BE2C (cell line): ENCODE measurements around the gene NFKBIZ.

Experiments used
- DNase-seq: peaks from one replicate; pipeline ENCODE4 v3.0.0-alpha.2; 2020
- H3K27me3 ChIP-seq: fragments of 250-450 bp; sonication (Bioruptor Pico); 2 replicates; pipeline ENCODE4 v1.5.1; 2020; ENCODE audit warnings: mild to moderate bottlenecking
- H3K36me3 ChIP-seq: fragments of 250-450 bp; sonication (Bioruptor Pico); 2 replicates; pipeline ENCODE4 v1.5.1; 2020; ENCODE audit warnings: mild to moderate bottlenecking
- H3K4me1 ChIP-seq: fragments of 250-450 bp; sonication (Bioruptor Pico); 2 replicates; pipeline ENCODE4 v1.5.1; 2020
- H3K4me3 ChIP-seq: 2 replicates; pipeline ENCODE4 v1.5.1; 2011; ENCODE audit warnings: low read depth, low read length
- H3K9me3 ChIP-seq: fragments of 250-450 bp; sonication (Bioruptor Pico); 2 replicates; pipeline ENCODE4 v1.5.1; 2020
- TF ChIP-seq, protein P1 (sequence below): IDR thresholded peaks from 2 replicates; pipeline ENCODE4 v1.5.1; 2012; ENCODE audit warnings: mild to moderate bottlenecking, low read depth, low read length

Gene NFKBIZ

DNA sequence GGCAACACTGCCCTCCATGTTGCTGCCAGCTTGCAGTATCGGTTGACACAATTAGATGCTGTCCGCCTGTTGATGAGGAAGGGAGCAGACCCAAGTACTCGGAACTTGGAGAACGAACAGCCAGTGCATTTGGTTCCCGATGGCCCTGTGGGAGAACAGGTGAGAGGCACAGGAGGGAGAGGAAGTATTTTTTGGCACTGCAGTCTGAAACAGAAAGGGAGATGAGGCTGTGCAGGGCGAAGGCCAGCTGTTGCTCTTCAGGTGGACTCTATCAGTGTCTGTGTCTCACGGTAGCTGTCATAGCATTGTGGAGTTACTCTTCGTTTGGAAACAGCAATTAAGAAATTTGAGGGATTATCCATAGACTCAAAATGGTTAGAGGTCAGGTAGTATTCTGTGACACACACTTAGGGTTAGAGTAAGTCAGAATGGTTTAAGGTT, 8.0 kb downstream of the NFKBIZ start:
- no peak for DNase-seq
- H3K9me3 ChIP-seq = no peaks in the 10 kb centered on the region
- no peaks in the 10 kb centered on the region for H3K4me1 ChIP-seq
- TF ChIP-seq, protein P1, sequence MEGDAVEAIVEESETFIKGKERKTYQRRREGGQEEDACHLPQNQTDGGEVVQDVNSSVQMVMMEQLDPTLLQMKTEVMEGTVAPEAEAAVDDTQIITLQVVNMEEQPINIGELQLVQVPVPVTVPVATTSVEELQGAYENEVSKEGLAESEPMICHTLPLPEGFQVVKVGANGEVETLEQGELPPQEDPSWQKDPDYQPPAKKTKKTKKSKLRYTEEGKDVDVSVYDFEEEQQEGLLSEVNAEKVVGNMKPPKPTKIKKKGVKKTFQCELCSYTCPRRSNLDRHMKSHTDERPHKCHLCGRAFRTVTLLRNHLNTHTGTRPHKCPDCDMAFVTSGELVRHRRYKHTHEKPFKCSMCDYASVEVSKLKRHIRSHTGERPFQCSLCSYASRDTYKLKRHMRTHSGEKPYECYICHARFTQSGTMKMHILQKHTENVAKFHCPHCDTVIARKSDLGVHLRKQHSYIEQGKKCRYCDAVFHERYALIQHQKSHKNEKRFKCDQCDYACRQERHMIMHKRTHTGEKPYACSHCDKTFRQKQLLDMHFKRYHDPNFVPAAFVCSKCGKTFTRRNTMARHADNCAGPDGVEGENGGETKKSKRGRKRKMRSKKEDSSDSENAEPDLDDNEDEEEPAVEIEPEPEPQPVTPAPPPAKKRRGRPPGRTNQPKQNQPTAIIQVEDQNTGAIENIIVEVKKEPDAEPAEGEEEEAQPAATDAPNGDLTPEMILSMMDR = no peak
- H3K4me3 ChIP-seq = no peak overlapping the region
- H3K36me3 ChIP-seq = peaks cover 20% of the 10 kb centered on the region
- no peaks in the 10 kb centered on the region for H3K27me3 ChIP-seq

GRCh38 chr3:101858464-101859030, 9.2 kb downstream of the NFKBIZ start:
- Histone ChIP-seq H3K9me3 (no peaks in the 10 kb centered on the region), H3K4me3 (no peak overlapping the region), H3K36me3 (peaks cover 16% of the 10 kb centered on the region), H3K4me1 (no peaks in the 10 kb centered on the region), H3K27me3 (no peaks in the 10 kb centered on the region)
- no peak for DNase-seq
- TF ChIP-seq, protein P1 = no peak

GRCh38 chr3:101859882-101860448, 10.7 kb downstream of the NFKBIZ start:
- Histone ChIP-seq H3K4me1 (no peaks in the 10 kb centered on the region), H3K4me3 (no peak overlapping the region), H3K27me3 (no peaks in the 10 kb centered on the region), H3K36me3 (peaks cover 8% of the 10 kb centered on the region), H3K9me3 (no peaks in the 10 kb centered on the region)
- no peak for DNase-seq
- TF ChIP-seq, protein P1 = no peak

GRCh38 chr3:101861212-101861788, 12.0 kb downstream of the NFKBIZ start:
- peaks cover 3% of the 10 kb centered on the region; the same call in 1 of the 2 replicates for H3K36me3 ChIP-seq
- H3K4me3 ChIP-seq = no peak overlapping the region
- no peaks in the 10 kb centered on the region for H3K9me3 ChIP-seq
- peaks cover 6% of the 10 kb centered on the region; the same call in 1 of the 2 replicates for H3K4me1 ChIP-seq
- DNase-seq = no peak
- H3K27me3 ChIP-seq = no peaks in the 10 kb centered on the region
- TF ChIP-seq, protein P1 = no peak

DNA sequence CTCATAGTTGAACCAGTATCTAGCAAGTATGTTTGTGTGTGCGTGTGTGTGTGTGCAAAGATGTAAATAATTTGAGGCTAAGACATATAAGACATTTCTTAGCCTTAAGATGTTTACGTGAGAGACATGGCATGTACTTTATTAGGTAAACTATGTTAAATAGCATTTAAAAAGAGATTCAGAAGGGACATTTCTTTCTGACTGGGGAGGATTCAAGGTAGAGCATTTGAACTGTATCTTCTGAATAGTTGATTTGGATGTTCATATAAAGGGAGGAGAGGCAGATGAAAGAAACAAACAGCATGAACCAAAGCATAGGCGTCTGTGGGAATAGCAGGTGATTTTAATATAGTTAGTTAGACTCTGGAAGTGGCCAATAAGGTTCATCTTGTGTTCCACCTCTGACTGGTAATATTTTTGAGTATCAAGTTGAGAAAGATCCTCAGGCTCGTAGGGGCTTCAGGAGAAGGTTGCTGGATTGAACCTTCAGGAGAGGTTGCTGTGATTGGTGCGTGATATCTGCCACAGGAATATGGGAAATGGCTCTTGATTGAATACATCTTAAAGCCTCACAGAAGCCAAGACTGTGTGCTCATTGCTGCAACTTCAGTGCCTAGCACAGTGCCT, 12.6 kb downstream of the NFKBIZ start:
- H3K36me3 ChIP-seq = peaks cover 3% of the 10 kb centered on the region; the same call in 1 of the 2 replicates
- no peaks in the 10 kb centered on the region for H3K27me3 ChIP-seq
- no peaks in the 10 kb centered on the region for H3K9me3 ChIP-seq
- H3K4me3 ChIP-seq = no peak overlapping the region
- TF ChIP-seq, protein P1 = no peak
- DNase-seq = no peak
- peaks cover 6% of the 10 kb centered on the region; the same call in 1 of the 2 replicates for H3K4me1 ChIP-seq
